GM19025 (cell line): ENCODE measurements around the gene SLC18A3.

Experiments used
- ATAC-seq: cut with Tn5 transposase; IDR thresholded peaks from one replicate; pipeline ENCODE4 v1.9.1; 2021; ENCODE audit warnings: mild to moderate bottlenecking, low read depth, moderate library complexity; ENCODE audit not compliant: unreplicated experiment

Gene SLC18A3

GRCh38 chr10:49622426-49623425 lies 12.6 kb downstream of the SLC18A3 start:
- no peak for ATAC-seq

- ATAC-seq, result no peak
These were observed 14.5 kb downstream of the SLC18A3 start for GRCh38 chr10:49624629-49625028.

DNA sequence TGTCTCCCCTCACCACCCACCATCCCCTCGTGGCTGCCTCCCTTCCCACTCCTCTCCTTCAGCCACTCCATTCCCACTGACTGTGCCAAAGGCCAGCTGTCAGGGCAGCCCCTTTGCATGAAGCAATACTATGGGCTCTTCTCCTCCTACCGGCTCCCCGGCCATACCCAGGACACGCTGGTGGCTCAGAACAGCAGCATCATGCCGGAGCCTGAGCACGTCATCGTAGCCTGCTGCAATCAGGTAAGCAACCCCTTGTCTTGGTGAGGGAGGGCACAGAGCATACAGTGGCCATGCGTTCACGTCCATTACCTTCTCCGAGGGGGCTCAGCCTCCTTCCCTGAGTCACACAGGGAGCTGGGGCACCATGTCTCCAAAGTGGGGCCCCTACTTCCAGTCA lies 15.3 kb downstream of the SLC18A3 start:
- no peak for ATAC-seq

DNA sequence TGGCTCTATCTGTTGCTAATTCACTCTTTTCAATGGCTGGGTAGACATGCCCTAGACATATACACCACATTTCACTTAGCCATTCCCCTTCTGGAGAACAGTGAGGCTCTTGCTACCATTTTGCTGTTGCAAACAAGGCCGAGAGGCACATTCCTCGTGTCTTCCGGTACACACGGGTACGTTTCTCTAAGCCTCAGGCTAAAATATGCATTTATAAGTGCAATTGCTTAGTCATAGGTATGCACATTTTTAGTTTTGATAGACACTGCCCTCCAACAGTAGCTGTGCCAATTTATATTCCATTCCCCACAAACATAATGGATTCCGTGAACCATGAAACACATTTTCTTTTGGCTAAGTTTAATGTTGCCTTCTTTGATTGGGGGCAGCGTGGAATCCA lies 16.9 kb downstream of the SLC18A3 start:
- no peak for ATAC-seq

GRCh38 chr10:49627644-49628247 lies 17.6 kb downstream of the SLC18A3 start:
- no peak for ATAC-seq

DNA sequence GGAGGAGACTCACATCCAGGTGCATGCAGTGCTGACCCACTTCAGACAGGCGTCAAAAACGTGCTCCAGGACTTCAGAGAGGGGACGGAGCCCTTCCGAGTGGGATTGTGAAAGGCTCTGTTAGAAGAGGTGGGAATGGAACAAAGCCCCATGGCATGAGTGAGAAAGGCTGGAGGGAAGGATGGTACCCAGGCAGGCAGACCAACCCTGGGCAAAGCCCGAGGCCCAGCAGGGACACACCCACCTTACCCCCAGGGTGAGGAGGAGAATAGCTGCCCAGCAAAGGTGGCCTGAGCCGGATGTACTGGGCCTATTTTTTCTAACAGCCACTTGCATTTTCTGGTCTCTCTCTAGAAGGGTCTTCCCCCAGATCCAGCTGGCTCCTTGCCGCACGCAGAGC lies 18.5 kb downstream of the SLC18A3 start:
- no peak for ATAC-seq

GRCh38 chr10:49629431-49629881 lies 19.3 kb downstream of the SLC18A3 start:
- no peak for ATAC-seq

DNA sequence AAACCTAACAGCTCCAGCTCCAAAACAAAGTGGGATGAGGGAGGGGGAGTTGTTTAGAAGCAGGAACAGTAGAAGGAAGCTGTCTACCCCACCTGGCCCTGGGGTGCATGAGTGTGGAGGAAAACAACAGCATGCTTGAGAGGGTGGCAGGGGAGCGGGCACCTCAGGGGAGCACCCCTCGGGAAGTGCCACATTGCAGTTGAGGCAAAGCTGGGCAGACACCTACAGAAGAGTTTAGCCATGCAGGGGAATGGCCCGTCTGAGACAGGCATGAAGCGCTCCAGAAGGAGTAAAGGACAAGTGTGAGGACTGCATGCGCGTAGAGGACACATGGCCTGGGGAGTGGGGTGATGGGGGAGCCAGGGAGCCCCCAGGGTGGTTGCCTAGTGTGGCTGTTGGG lies 21.9 kb downstream of the SLC18A3 start:
- ATAC-seq, result no peak

DNA sequence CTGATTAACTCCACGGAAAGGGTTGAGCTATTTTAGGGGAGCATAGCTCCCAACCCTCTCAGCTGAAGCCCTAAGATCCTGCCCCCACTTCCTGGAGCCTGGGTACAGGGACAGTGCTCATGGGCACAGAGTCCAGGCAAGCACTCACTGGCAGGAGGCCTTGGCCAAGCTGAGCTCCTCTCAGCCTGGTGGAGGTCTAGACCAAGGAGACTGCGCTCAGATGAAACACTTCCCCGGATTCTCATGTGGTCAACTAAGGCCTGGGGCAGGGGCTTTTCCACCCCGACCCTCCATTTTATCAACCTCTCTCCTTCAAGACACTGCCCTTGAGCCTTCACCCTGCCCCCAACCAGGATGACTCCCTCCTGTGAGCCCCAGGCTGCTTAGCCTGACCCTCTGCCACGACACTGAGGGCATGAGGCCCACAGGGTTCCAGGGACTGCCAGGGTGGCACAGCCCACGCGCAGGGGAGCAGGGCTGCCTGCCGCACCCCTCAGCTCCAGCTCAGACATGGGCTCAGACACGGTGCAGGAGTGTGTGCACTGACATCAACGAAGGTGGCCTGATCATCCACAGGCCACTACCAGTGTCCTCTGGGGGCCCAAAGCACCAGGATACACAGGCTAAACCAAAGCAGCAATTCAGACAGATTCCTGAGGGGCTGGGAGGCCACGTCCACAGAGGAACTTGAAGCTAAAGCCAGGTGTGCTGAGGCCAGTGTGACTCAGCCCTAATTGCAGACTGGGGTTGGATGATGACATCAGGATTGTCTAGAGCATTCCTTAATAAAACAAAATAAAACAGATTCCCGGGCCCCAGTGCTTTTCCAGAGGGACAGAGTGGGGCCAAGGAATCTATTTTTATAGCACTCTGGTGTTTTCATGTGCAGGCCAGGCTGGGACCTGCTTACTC lies 22.6 kb downstream of the SLC18A3 start:
- ATAC-seq, result no peak

GRCh38 chr10:49633327-49634068 lies 23.4 kb downstream of the SLC18A3 start:
- no peak for ATAC-seq

GRCh38 chr10:49634069-49634660 lies 24.1 kb downstream of the SLC18A3 start:
- ATAC-seq, result no peak

DNA sequence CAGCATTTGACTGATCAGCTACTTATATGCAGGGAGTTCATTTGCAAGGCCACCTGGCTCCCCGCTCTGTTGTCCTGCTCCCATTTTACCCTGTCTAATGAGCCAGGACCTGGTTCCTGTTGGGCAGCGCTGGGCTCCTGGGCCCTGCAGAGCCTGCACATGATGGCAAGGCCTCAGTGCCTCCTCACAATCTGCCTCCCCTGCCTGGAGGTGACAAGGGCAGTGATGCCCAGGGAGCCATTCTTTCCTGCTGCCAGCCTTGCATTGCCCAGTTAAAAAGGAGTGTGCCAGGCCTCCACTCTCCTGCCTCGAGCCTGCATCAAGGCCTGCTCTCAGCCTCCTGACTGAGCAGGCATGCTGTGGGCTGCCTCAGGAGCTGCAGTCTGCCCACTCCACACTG lies 32.2 kb downstream of the SLC18A3 start:
- no peak for ATAC-seq

GRCh38 chr10:49643241-49644034 lies 33.3 kb downstream of the SLC18A3 start:
- ATAC-seq, result no peak

- ATAC-seq, result no peak
These were observed 34.0 kb downstream of the SLC18A3 start for GRCh38 chr10:49644035-49644646.

- no peak for ATAC-seq
These were observed 35.3 kb downstream of the SLC18A3 start for GRCh38 chr10:49645417-49645816.

DNA sequence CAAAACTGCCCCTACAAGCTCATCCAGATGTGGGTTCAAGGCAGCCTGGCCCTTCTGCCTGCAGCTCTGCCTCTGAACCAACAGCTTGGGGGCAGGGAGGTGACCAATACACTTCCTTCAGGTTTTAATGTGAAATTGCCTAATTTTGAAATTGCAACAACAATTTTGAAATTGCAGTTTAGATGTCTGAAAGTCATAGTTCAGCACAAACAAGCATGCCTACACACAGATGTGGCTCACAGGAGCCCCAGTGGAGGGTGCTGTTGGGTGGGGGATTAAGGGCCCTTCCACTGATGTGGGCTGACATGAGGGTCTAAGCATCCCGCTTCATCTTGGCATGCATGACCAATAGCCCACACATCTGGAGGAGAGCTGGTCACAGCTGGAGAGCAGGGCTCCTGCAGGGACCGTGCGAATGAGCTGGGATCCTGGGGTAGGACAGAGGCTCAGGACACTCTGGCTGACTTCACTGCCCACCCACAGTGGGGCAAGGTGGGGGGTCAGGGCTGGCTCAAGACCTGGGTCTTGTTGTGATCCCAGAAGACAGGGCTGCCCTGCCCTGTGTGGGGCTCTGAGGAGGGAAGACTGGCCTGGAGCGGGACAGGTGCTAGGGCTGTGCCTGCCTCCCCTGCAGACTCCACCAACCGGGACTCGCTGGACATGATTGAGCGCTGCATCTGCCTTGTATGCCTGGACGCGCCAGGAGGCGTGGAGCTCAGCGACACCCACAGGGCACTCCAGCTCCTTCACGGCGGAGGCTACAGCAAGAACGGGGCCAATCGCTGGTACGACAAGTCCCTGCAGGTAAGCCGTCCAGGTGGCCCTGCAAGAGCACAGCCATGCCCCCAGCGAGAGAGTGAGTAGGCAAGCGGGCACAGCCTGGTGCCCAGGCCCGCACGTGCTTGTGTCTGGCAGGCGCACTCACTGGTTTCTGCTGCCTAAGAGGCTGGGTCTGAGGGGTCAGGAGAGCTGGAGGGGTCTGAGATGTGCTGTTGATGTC lies 36.1 kb downstream of the SLC18A3 start:
- ATAC-seq, result no peak

GRCh38 chr10:49647554-49647953 lies 37.4 kb downstream of the SLC18A3 start:
- no peak for ATAC-seq
